Central memory CD4-positive, alpha-beta T cell (primary cell): ENCODE results near the gene CERS5.
"Not testable (repeated sequence)": the region's sequence is repeated elsewhere in the genome, so short reads cannot be mapped to it uniquely, and the experiment has no call there.

Experiments used
- DNase-seq: peaks from one replicate; pipeline ENCODE4 v3.0.0; 2022

Gene CERS5

DNA sequence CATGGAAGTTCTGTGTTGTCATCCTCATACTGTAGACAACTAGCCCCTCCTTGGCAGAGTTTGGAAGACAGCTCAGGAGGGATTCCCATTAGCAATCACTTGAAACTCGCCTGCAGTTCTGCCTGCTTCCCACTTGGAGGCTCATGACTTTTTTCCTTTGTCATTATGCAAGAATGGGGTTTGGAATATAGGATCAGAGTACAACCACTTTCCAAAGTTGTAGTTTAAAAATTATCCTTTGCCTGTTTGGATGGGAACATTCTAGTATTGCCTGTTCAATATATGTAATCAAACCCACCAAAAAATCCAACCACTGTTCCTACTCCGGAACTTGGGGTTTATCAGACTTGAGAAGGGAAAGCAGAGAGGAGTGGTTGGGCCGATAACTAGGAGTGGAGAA lies 65.5 kb downstream of the CERS5 start:
- DNase-seq, result no peak

DNA sequence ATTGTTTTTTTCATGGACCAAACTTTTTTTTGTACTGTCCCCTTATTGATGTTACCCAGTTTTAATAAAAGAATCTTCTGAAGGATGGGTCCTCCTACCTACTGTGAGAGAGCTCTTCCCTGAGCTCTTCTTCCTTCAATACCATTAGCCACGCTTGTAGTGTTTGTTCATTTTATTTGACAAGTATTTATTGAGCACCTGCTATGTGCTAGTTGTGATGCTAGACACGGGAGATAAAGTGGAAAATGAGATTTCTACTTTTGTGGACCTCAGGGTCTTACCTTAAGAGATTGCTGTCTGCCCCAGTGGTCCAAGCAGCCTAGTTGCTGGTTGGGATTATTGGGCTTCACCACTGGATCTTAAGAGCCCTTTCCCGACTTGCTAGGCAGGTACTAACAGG lies 66.6 kb downstream of the CERS5 start:
- DNase-seq, result no peak

DNA sequence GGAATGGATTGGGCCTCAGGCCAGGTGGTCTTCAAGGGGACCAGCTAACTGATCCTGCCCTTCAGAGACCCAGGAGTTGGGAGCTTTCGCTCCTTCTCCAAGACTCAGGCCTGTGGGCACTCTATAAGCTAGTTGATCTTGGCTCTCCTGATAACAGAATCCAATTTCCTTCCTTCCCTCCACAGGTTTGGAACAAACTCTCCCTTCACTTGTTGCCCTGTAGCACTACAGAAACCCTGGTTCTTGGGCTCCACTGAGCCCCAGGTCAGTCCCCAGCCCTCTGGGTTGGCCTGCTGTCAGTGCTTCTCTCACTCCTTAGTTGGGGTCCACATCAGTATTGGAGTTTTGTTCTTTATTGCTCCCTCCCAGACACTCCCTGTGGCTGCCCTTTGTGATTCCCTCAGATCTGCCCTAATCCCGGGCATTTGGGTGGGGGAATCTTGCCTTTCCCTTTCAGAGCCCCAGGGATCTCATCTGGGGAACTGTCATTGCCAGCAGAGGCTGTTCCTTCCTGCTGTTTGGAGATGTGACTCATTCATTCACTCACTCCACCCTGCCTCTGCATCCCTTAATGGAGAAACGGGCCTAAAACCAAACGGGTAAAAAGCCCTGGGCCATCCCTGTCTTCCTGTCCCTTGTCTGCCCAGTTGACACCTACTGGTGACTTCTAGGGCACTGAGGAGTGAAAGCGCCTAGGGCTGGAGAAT lies 67.7 kb downstream of the CERS5 start:
- no peak for DNase-seq

DNA sequence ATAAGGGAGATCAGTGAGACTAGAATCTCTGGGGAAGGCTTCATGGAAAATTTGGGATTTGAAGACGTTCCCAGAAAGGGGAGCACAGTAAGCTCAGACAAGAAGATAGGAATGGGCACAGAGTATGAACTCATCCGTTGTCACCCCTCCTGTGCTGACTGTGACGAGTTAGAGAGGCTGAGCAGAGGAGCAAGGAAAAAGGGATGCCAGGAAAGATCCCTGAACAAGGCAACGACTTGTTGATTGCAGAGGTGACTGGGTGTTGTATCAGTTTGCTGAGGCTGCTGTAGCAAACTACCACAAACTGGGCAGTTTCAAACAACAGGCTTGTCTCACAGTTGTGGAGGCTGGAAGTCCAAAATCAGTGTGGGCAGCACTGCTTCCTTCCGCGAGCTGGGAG lies 69.2 kb downstream of the CERS5 start:
- DNase-seq, result no peak

DNA sequence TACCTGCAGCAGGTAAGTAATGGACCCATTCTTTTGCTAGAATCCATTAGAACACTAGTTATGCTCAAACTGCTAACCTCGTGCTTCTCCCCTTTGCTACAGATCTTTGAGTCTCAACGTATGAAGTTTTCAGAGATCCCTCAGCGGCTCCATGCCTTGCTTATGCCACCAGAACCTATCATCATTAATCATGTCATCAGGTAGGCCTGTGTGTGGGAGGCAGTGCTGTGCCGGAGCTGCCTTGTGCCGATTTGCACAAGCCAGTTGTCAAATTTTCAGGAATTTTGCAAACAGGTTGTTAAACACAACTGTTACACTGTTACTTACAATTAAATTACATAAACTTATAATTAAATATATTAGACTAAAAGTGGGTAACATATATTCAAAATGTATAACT lies 76.8 kb downstream of the CERS5 start:
- no peak for DNase-seq

DNA sequence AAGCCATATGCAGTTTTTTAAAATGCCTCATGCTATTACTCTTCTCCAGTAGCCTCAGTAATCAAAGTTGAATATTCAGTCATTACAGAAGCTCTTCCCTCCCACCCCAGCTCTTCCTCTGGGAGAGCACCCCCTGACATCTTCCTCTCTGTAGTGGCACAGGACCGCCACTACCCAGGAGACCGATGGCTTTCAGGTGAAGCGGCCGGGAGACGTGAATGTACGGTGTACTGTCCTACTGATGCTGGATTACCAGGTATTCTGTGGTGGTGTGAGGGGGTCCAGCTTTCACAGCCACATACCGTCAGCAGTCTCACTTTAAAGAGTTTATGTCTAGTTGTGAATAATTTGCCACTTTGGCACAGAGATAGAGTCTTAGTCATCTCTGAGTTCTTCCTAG lies 77.4 kb downstream of the CERS5 start:
- no peak for DNase-seq

DNA sequence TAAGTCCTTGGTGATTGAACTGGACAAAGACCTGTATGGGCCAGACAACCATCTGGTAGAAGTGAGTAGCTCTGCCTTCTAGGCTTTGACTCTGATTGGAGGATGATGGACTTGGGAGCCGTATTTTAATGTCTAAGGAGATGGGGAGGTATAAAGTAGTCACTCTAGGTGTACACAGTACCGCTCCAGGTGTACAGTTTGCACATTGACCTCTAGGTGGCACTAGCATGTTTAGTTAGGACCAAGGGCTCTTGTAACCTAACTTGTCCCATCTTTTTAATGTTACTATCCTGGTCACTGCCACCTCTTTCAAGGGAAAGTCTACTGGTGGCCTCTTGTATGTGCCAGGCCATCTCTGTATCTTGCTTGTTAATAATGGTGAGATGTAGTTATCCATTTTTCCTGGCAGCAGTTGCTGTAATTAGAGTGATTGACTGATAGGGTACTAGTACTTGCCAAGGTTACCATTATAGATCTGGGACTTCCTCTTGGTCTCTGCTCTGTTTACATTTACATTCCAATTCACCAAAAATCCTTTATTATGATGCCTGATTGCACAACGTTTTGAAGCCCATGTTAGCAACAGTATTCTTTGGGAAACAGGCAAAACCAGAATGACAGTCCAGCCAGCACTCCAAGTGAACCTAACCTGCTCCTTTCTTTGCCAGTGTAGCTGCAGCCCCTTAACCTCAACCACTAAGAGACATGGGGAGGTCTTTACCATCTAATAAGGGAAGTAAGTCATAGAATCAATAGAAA lies 78.4 kb downstream of the CERS5 start:
- peak; percentile 51 for DNase-seq

DNA sequence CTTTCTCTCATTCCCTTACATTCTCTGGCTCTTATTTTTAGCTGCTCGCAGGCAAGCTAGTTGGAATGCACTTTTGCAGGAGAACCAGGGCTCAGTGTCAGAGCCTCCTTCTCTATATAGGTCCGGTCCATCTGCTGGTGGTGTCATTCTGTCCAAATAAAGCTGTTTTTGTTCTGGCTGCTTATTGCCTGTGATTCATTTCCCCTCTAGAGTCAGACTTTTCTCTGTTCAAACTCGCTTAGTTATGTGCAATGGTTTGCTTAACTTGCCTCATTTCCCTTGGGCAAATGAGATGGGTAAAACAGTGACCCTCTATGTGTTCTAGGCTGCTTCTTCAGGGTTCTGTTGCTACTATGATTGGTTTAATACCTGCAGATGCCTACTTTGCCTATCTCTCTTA lies 79.2 kb downstream of the CERS5 start:
- no peak for DNase-seq

DNA sequence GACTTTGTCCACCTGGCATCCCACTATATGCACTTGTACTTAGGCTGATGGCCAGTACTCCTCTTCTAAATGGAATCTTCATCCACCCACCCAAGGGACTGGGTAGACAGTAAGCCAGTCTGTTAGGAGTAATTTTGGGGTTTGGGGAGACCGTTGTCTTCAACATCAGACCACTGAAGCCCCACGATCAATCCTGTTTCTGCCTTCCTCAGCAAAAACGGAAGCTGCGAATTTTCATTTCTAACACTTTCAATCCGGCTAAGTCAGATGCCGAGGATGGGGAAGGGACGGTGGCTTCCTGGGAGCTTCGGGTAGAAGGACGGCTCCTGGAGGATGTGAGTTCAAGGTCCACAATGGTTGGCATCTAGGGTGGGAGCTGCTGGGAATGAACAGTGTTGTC lies 80.0 kb downstream of the CERS5 start:
- DNase-seq, result no peak

DNA sequence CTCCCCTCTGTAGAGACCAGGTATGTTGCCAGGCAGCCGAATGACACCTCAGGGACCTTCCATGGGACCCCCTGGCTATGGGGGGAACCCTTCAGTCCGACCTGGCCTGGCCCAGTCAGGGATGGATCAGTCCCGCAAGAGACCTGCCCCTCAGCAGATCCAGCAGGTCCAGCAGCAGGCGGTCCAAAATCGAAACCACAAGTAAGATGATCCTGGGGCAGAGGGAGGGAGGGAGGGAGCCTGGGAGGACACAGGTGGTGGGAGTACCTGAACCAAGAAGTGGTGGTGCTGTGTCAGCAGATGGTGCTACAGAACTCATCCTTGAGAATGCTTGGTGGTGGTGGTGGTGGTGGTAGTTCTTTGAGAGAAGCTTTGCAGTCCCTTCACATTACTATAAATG lies 81.0 kb downstream of the CERS5 start:
- DNase-seq, result no peak

DNA sequence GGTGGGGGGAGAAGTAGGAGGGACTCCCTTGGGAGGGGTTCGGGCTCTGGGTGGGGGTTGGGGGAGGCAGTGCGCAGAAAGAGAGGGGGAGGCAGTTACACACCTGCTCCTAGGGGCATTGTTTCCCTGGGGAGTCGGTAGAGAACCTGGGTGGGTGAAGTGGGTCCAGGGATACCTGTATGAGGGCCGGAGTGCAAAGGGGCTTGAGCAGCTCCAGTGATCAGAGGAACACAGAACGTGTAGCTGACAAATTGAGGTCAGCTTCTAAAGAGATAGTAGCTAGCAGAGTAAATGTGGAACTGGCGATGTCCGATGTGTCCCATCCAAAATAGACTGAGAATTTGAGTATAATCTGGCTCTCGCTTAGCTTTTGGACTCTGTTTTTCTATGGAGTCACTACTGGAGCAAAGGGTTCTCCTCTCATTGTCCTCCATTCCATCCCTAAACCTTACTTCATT lies 81.5 kb downstream of the CERS5 start:
- DNase-seq, result no peak

DNA sequence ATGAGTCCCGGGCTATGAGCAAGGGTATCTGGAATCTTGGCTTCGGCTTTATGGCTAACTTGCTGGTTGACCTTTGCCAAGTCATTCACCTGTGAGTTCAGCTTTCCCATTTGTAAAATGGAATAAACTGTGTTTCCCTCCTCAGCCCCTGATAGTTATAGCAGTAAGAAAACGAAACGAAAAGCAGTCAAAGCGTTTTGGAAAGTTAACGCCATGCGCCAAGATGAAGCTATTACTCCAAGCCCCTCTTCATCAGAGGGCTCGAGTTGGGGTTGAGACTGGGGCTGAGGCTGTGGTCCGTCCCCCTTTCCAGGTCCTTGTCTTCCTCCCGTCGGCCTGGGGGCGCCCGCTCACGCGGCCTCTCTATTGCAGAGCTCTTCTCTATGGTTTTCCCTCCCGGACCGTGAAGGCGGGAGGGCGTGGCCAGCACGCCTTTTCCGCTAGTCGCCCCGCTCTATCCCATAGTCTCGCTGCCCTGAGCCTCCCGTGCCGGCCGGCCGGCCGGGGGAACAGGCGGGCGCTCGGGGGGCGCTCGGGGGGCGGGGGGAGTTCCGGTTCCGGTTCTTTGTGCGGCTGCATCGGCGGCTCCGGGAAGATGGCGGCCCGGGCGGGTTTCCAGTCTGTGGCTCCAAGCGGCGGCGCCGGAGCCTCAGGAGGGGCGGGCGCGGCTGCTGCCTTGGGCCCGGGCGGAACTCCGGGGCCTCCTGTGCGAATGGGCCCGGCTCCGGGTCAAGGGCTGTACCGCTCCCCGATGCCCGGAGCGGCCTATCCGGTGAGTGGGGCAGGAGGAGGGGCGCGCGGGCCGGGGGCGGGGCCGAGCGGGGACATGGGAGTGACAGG lies 82.2 kb downstream of the CERS5 start, which contains the start of gene SMARCD1:
SMARCD1 (plus strand) TSS at position 568 of the 840 bp plus-strand sequence; CDS start at position 596, 28 bp downstream.
- peak; percentile 72 for DNase-seq

DNA sequence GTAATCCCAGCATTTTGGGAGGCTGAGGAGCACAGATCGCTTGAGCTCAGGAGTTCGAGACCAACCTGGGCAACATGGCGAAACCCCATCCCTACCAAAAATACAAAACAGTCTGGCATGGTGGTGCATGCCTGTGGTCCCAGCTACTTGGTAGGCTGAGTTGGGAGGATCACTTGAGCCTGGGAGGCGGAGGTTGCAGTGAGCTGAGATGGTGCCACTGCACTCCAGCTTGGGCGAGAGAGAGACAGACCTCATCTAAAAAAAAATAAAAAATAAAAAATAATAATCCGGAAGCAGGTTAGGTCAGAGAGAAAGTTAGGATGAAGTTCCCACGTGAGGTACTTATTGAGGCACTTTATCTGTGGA lies 82.8 kb downstream of the CERS5 start:
- not testable (repeated sequence) for DNase-seq

DNA sequence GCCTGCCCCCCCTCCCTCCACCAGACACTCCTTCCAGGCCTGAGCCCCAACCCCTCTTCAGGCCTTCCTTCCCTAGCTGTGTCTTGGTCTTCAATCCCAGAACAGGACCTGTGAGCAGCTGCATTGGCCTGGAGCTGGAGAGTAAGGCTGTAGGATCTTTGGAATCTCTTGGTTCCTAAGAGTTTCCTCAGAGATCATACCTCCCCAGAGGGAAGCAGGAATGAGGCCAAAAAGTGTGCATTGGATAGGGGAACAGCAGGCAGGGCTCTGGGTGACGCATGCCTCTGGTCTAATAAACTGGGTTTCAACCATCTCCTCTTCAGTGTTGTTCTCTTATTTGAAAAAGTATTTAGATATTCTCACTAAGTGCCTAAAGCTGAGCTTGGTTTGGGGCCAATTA lies 83.9 kb downstream of the CERS5 start:
- no peak for DNase-seq

DNA sequence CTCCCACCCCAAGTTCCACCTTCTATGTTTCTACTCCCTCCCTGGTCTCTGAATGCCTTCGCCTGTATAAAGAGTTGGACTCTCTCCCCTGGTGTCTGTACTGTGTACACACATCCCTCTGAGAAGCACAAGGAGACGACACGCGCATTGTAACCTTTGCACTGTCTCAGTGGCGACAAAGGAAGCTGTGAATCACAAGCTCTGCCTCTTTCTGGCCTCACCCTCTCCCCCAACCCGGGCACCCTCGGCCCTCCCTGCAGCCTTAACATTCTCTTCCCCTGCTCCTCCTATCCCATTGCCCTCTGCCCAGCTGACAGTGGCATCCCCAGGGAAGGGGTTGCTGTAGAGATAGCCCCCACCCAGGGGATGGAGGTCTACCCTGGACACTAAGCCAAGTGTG lies 84.5 kb downstream of the CERS5 start:
- no peak for DNase-seq

DNA sequence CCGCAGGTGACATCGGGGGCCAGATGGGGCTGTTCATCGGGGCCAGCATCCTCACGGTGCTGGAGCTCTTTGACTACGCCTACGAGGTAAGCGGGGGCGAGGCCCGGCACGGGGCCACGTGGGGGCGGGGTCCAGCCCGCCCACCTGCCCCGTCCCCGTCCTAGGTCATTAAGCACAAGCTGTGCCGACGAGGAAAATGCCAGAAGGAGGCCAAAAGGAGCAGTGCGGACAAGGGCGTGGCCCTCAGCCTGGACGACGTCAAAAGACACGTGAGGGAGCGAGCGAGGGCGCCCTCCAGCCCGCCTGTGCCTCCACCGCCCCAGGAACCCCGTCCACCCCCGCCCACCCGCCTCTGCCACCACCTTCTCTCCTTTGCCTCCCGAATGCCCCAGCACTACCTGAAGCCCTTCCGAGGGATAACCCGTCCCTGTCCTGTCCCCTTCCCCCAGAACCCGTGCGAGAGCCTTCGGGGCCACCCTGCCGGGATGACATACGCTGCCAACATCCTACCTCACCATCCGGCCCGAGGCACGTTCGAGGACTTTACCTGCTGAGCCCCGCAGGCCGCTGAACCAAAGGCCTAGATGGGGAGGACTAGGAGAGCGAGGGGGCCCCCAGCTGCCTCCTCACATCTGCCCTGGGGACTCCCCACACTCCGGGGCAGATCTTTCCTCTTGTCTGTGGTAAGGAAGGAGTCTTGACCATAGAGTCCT lies 85.9 kb downstream of the CERS5 start:
- no peak for DNase-seq

DNA sequence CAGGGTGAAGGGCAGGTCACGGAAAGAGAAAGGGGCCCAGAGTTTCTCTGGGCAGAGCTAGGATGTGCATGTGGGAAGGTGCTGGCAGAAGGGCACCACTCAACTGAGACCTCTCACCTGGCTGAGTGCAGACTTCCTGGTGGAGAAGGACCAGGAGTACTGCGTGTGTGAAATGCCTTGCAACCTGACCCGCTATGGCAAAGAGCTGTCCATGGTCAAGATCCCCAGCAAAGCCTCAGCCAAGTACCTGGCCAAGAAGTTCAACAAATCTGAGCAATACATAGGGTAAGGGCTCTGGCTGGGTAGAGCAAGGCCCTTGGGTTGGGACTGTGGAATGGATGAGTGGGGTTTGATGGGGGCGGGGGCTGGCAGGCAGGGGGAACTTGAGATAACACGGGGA lies 87.4 kb downstream of the CERS5 start:
- no peak for DNase-seq
